Astrocyte of the hippocampus (primary cell): ENCODE measurements around the gene ARHGAP4.

Source experiments
- DNase-seq: peaks from one replicate; pipeline ENCODE4 v3.0.0; 2011; ENCODE audit warnings: low read depth, low spot score

Gene ARHGAP4

DNA sequence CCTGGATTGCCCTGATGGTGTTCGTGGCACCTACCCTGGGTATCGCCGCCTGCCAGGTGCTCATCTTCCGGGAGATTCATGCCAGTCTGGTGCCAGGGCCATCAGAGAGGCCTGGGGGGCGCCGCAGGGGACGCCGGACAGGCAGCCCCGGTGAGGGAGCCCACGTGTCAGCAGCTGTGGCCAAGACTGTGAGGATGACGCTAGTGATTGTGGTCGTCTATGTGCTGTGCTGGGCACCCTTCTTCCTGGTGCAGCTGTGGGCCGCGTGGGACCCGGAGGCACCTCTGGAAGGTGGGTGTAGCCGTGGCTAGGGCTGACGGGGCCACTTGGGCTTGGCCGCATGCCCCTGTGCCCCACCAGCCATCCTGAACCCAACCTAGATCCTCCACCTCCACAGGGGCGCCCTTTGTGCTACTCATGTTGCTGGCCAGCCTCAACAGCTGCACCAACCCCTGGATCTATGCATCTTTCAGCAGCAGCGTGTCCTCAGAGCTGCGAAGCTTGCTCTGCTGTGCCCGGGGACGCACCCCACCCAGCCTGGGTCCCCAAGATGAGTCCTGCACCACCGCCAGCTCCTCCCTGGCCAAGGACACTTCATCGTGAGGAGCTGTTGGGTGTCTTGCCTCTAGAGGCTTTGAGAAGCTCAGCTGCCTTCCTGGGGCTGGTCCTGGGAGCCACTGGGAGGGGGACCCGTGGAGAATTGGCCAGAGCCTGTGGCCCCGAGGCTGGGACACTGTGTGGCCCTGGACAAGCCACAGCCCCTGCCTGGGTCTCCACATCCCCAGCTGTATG, 19.7 kb downstream of the ARHGAP4 start:
- DNase-seq, result no peak

DNA sequence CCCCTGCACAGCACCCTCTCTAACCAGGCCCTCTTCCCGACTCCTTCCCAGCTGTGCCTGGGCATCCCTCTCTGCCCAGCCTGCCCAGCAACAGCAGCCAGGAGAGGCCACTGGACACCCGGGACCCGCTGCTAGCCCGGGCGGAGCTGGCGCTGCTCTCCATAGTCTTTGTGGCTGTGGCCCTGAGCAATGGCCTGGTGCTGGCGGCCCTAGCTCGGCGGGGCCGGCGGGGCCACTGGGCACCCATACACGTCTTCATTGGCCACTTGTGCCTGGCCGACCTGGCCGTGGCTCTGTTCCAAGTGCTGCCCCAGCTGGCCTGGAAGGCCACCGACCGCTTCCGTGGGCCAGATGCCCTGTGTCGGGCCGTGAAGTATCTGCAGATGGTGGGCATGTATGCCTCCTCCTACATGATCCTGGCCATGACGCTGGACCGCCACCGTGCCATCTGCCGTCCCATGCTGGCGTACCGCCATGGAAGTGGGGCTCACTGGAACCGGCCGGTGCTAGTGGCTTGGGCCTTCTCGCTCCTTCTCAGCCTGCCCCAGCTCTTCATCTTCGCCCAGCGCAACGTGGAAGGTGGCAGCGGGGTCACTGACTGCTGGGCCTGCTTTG, 20.5 kb downstream of the ARHGAP4 start:
- DNase-seq, result no peak

DNA sequence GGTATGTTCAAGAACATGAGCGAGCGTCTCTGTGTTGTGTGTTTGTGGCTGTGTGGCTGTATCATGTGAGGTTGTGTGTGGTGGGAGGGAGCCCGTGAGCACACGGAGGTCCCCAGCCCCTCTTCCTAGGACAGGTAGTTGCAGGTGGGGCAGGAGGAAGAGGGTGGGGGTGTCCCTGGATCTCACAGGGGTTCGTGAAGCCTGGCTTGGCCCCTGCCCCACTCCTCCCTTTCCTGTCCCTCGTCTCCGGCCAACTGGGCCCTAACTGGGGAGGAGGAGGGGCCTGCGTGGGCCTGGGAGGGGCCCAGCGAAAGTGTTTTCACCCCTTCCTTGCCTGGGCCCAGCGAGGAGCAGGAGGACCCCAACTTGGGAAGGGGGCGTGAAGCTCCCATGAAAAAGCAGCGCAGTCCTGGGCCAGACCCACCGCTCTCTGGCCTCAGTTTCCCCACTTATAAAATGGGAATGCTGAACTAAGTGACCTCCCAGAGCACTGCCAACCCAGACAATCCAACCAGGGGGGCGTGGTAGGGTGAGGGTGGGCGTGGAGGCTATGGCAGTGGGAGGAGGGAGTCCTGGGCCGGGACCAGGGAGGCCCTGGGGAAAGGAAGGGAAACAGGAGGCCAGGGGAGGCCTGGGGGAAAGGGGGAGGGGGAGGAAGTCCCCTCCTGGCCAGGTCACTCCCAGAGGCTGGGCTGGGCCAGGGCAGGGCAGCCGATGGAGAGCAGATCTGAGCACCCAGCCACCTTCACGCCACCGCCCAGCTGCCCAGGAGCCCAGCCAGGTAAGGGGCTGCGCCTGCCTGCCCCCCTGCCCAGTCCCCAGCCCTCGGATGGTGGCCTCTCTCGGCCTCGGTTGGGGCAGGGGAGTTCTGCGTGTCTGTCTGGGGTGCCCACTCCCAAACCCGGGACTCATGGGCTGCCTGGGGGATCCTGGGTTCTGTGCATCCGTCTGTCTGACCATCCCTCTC, 21.8 kb downstream of the ARHGAP4 start, which contains the start of gene AVPR2:
TSS of gene AVPR2 (plus strand) at position 683 of the 967 bp plus-strand sequence. CDS start 473 bp downstream, outside the sequence.
- DNase-seq, result no peak

DNA sequence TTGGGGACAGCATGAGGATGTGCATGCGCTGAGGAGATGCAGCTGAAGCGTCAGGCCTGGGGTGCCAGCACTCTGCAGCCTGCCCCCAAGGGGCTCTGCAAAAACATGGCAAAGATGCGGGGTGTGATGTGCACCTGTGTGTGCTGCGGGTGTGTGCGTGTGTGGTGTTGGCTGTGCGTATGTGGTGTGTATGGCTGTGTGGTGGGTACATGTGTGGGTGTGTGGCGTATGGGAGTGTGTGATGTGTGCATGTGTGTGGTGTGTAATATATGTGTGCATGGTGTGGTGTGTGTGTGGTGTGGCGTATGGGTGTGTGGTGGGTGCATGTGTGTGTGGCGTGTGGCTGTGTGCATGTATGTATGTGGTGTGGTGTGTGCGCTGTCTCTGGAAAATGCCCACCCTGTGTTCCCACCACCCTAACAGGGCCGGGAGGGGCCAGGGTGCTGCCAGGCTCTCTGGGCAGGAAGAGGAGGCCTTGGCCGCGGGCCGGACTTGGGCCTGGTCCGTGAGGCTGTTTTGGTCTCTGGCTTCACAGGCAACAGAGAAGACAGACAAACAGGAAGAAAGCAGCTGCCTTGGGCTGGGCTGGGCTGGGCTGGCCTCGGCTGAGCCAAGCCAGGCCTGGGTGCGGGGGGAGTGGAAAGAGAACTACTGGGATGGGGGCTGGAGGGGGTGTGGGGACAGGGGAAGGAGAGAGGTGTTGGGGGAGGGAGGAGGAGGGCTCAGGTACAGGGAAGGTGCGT, 22.7 kb downstream of the ARHGAP4 start:
- no peak for DNase-seq

DNA sequence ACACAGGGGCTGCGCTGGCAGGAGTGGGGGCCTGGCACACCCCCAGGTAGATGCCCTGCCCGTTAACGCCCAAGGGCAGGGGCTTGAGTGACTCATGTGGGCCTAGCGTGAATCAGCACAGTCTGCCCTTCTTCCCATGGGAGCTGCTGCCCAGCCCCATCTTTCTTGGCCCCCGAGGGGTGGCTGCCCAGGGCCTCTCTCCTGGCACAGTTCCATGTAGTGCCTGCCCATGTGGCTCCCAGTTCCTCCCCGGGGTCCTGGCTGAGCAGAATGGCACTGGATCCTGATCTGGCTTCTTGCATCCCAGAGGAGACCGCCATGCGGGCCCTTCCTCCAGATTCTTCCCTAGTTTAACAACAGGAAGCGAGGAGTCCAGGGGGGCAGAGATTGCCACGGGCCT, 23.7 kb downstream of the ARHGAP4 start:
- no peak for DNase-seq

GRCh38 chrX:153901753-153902140, 24.3 kb downstream of the ARHGAP4 start:
- no peak for DNase-seq

GRCh38 chrX:153900831-153901752, 25.0 kb downstream of the ARHGAP4 start:
- DNase-seq, result peak; percentile 59

GRCh38 chrX:153897899-153898298, 28.2 kb downstream of the ARHGAP4 start:
- DNase-seq, result no peak

DNA sequence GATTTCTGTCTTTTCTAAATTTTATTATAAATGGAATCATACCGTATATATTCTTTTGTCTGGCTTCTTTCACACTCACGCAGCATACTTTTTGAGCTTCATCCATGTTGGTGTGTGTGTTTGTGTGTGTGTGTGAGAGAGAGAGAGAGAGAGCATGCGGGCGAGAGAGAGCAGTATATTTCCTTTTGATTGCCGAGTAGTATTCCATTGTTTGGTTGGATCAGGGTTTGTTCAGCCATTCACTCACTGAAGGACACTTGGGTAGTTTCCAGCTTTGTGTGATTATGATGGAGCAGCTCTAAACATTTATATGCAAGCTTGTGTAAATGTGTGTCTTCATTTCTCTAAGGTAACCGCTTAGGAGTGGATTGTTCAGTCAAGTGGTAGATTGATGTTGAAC, 36.9 kb downstream of the ARHGAP4 start:
- DNase-seq, result no peak

GRCh38 chrX:153888344-153888743, 37.7 kb downstream of the ARHGAP4 start:
- DNase-seq, result no peak

GRCh38 chrX:153887385-153887784, 38.7 kb downstream of the ARHGAP4 start:
- no peak for DNase-seq

DNA sequence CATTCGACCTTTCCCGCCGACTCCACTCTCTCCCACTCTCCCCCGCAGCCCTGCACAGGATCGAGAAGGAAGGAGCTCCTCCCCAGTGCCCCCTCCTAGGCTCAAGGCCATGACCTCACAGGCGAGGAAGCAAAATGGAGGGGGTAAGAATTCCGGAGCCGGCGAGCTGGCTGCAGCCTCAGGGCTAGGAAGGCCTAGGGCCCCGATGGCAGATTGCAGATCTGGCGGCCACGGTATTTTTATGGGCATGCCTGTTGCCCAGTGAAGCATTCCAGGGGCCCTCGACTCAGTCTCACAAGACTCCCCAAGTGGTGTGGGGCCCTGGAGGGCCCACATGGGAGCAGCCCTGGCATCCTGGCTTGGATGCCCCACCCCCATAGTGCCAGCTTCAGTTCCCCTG, 39.1 kb downstream of the ARHGAP4 start:
- no peak for DNase-seq

DNA sequence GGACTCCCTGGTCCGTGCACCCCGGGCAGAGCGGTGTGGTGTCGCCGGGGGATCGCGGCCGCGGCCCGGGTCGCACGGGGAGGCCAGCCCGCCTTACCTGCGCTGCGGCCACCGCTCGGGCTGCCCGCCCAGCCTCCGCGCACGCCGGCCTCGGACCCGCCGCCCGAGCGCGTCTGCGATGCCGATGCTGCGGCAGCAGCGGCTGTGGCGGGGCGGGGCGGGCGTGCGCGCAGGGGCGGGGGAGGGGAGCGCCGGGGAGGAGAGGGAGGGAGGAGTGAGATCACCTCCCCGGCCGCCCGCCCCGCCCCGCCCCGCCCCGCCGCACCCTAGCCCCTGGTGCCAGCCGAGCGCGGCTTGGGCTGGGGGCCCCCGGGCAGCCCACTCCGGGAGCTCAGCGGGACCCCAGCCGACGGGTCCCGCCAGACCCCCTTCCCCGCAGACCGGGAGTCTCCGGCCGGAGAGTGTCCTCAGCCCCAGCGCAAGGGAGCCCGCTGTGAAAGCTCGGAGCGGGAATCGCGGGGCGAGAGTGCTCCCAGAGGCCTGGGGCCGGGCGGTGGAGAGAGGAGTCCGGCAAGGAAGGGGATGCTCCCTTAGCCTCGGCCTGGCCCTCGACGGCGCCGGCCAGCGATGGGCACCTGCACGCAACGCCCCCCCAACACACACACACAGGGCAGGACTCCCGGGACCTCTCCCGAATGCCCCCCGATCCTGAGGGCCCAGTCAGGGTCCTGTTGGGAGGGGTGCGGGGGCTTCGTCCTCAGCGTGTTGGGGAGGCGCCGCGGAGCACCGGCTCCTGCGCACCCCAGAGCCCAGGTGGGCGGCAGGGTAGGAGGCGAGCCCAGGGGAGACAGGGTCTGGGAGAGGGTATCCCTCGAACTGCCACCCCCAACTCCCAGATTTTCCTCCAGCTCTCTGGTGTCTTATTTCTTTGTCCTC, 39.8 kb downstream of the ARHGAP4 start, which contains the start of gene L1CAM:
TSS of gene L1CAM (minus strand) at position 206 of the 936 bp plus-strand sequence. CDS start 10,337 bp downstream, outside the sequence.
- DNase-seq, result peak; percentile 14

DNA sequence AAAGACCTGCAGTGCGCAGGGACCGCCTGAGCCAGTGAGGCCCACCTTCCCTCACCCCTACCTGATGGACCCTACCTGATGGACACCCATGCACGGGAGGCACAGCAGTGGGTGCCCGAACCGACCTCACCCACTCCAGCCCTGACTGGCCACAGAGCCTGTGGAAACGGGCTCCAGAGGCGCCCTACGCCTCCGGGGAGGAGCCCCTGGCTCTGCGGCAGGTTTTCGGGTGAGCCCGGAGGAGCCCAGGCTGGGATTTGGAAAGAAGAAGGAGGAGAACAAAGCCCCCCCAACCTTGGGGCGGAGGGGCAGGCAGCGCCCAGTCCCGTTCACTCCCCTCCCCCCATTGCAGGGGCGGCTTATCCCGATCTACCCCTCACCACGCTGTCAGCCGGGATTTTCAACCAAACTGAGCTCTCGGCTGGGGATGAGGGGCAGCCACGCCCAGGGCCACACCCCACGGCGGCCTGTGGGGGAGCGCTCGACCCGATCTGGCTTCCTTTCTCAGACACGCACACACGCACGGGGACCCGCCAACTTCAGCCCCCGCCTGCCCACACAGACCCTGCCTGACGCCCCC, 40.8 kb downstream of the ARHGAP4 start:
- no peak for DNase-seq

- DNase-seq, result no peak
Observed at GRCh38 chrX:153884590-153884989, 41.5 kb downstream of the ARHGAP4 start.

- DNase-seq, result no peak
Observed at GRCh38 chrX:153884136-153884535, 41.9 kb downstream of the ARHGAP4 start.

DNA sequence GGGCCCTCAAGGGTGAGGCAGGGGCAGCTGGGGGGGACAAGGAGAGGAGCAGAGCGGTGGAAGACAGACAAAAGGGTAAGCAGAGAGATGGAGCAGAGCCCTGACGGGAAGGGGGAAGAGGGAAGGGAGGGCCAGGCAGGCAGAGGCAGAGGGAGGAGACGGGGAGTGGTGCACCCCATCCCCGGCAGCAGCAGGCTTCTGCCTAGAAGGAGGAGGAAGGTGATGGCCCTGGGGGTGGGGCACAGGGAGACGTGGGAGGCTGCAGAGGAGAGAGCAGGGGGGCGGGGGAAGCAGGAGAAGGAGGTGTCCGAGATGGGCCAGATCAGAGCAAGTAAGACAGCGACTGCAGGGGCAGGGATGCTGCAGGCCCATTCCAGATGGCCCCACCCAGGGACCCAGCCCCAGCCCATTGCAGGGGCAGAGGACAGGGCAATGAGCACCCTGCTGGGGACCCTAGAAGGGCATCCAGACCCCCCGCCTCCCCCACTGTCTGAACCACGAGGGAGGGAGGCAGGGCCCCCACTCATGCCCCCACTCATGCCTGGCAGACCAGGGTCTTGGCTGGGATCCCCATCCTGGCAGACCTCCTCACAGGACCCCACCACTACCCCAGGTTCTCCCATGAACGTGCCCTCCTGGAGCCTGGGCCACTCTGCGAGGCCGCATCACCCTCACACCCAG, 42.8 kb downstream of the ARHGAP4 start:
- no peak for DNase-seq

DNA sequence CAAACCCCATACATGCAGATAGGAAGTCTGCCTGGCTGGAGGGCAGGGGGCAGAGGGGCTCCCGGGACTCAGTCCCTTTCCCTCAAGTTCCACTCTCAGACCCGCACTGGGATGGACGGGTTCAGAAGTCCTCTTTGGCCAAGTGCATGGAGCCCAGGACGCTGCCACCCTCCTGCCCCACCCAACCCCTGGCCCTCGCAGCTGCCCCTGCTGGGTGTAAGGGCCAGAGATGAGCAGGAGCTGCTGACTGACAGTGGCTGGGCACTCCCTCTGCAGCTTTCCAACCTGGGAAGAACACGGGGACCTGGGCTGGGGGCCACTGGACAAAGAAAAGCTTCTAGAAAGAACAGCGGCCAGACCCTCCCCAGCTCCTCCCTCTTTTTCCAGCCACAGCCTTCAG, 43.5 kb downstream of the ARHGAP4 start:
- no peak for DNase-seq
